NCI-H2081 treated with DMSO at 0.1 percent for 48 hours (cell line): ENCODE data around the gene ATP8A1.
"Not testable (repeated sequence)": the region's sequence is repeated elsewhere in the genome, so short reads cannot be mapped to it uniquely, and the experiment has no call there.

Experiments
- DNase-seq: peaks from one replicate; lab custom pipeline; 2025; lab: John Stamatoyannopoulos, UW

Gene ATP8A1

DNA sequence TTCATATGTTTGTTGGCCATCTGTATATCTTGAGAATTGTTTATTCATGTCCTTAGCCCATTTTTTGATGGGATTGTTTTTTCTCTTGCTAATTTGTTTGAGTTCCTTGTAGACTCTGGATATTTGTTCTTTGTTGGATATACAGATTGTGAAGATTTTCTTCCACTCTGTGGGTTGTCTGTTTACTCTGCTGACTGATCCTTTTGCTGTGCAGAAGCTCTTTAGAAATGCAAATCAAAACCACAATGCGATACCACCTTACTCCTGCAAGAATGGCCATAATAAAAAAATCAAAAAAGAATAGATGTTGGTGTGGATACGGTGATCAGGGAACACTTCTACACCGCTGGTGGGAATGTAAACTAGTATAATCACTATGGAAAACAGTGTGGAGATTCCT is 189.1 kb downstream of the ATP8A1 start:
- DNase-seq = not testable (repeated sequence)

DNA sequence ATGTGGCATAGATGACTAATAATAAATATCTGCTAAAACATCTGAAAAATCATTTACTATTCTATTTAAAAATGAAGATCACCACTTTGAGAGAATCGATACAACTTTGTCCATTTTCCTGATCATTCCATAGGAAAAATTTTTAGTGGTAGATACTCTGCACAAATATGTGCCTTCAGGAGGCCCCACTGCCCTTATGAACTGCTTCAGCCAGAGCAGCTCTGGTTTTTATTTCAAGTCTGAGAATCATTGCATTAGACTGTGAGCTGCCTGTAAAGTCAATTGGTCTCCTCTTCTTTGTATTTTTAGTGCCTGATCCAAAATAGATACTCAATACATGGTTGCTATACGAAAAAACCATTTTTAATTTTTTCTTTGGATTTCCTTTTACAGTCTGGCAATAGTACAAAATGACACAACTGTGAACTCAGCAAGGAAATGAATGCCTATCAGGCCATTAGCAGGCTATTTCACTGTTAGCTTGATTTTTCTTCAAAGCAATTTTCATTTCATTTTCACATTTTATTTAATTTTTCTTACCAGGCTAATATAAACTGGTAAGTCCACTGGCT is 190.5 kb downstream of the ATP8A1 start:
- DNase-seq = no peak

GRCh38 chr4:42464550-42465094 is 192.3 kb downstream of the ATP8A1 start:
- DNase-seq = no peak

GRCh38 chr4:42461216-42461615 is 195.7 kb downstream of the ATP8A1 start:
- DNase-seq = not testable (repeated sequence)

GRCh38 chr4:42460043-42460442 is 196.9 kb downstream of the ATP8A1 start:
- DNase-seq = no peak

GRCh38 chr4:42458657-42459056 is 198.2 kb downstream of the ATP8A1 start:
- no peak for DNase-seq

DNA sequence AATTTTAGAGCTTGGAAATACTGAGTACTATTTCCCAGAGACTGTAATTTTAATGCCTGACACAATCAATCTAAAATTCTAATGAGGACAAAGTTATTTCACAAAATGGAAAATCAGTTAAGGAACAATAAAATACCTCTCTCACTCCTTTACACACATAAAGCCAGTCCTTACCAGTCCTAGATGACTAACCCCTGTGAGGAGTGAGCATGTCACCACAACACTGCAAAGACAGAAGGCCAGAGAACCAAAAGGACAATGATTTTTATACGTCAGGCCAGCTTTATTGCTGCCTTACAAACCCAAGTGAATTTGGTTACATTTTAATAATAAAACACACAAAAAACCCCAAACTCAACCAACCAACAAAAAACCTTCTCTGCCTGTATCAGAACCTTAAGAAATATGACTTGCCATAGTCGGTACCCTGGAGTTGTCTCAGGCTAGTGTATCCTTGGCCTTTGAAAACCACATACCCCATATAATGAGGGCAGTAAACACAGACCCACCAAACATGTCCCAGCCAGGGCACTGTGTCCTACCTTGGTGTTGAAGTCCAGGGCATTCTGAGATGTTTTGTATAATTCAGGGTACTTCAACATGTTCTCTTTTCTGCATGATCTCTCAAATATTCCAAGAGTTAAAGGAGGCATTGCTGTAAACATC is 202.0 kb downstream of the ATP8A1 start:
- no peak for DNase-seq

GRCh38 chr4:42453612-42454011 is 203.3 kb downstream of the ATP8A1 start:
- DNase-seq = no peak

DNA sequence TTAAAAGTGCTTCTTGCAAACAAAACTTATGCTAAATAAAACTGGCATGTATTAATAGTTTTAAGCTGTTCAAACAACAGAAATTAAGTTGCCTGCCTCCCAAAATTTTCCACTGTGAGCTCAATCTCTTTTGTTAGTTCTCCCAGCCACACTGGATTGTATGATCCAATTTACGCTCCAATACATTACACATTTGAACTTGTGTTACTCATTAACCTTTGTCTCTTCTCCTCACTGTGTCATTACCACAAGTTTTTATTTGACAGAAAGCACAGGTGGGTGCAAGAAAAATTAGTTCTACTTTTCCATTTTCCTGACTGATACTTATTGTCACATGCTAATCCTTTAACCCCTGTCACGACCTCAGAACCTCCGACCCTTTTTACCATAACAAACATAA is 204.1 kb downstream of the ATP8A1 start:
- DNase-seq = no peak

DNA sequence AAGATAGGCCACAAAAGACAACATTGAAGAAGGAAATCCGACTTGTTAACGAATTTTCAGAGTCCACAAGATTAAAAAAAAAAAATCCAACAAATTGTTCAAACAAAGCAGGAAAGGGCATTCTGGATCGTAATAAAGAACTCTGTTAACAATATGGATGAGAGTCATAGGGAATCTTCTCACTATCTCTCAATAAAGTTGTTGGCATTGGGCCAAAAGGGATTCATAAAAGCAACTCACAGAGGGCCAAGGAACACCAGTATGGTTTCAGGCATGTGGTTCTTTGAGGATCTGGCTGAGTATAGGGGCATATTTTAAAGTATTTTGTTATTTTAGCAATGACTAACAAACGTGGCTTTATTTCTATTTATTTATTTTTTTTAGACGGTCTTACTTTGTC is 210.1 kb downstream of the ATP8A1 start:
- DNase-seq = no peak

DNA sequence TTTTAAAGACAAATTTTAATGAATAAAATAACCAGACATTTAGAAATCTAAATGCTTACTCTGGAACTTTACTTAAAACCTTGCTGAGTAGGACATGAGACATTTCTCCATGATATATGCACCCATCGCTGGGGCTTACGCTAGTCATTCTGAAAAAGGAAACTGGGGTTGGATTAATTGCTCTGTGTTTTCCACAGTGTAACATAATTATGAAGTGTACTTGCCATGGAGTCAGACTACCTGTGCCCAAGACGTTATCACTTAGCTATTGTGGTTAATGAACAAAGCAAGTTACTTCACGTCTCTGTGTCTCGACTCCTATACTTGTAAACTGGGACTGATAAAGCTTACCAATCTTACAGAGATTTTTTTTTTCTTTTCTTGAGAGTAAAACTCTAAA is 211.9 kb downstream of the ATP8A1 start:
- DNase-seq = no peak

DNA sequence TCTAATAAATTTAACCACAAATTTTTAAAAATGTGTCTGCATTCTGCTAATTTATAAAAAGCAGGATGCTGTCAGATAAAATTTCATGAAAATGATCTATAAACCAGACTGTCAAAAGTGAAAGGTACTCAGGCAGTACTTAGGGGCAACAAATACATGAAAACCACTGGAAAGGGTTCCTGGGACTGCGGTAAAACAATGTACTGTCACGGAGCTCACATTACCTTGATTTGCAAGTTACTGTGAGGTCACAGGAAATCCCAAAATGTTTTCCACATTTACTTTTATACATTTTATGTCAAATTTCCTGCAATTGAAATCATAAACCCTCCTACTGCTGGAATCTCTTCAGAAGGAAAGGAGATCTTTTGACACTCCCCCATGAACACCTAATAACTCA is 214.3 kb downstream of the ATP8A1 start:
- DNase-seq = no peak

GRCh38 chr4:42440083-42440482 is 216.8 kb downstream of the ATP8A1 start:
- DNase-seq = no peak

DNA sequence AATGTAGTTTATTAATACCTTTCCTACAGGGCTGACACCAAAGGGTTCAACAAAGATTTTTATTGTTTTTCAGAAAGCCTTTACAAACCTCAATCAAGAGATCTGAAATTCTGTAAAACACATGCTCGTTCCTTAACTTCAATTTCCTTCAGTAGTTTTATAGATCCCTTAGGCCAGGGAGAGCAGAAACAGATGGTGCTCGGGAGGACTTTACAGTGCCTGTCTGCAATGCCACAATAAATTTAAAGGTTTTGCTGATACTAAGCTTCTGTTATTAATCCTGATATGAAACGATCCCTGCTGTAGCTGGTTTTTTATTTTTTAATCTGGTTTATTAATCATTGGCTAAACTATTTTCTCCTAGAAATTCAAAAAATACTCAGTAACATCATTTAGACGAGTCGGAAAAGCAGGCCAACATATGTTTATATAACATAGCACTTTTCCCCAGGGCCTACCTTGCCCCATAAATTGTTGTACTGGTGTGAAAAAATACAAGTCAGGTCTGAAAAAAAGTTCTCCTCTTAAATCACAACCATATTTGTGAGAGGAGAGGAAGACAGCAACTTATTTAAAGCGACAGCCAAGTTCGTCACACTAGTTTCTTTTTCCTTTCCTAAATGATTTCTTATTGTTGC is 219.9 kb downstream of the ATP8A1 start:
- no peak for DNase-seq

DNA sequence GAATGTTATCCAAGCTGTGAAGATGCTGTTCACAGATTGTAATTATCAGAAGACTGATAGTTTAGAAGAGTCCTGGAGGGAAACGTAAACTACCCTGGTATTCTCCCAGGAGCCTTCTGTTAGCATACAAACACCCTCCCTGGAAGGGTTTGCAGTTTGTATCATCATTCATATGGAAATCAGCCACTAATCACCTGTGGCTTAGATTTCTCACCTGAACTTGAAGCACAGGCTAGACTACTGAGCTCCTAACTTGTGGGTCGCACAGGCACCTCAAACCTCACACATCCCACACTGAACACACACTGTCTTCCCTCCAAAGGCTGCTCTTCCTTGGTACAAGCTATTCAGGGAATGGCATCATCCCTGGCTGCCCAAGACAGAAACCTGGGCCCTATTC is 228.9 kb downstream of the ATP8A1 start:
- no peak for DNase-seq

DNA sequence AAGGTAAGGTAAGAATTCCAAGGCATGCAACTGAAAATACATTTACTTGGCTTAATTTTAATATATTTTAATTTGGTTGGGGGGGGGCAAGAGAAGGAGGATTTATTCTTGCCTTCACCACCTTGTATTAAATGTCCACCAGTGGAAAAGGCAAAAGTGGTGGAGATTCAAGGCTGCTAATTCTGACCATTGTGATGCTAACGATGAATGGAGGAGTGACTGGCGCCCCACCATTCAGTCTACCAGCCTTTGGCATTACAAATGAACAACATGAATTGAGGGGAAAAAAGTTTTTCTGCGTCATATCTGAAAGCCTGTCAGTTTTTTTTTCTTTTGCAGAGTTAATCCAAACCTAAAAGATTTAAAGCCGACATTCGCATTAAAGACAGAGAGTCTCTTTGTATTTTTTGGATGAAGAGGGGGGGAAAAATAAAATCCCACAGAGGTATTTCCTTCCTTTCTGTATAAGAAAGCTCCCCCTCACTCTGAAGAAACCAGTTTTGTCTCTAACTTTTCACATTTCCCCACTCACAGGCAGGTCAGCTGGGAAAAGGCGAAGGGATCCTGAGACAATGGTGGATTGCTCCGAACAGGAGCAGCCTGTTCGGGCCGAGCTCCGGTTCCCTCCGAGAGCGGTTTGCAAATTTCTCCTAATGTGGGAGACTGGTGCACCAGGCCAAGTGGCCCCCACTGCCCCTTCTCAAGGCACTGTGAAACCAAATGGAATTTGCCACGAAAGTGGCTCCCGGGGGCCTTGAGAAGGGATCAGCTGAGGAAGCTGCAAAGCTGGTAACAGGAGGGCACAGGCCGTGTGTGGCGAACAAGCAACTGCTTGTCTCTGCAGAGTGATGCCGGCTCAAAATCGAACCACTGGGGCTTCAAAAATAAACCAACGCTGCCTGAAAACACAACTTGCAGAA is 231.5 kb downstream of the ATP8A1 start:
- DNase-seq = no peak

GRCh38 chr4:42420140-42420539 is 236.8 kb downstream of the ATP8A1 start:
- no peak for DNase-seq

DNA sequence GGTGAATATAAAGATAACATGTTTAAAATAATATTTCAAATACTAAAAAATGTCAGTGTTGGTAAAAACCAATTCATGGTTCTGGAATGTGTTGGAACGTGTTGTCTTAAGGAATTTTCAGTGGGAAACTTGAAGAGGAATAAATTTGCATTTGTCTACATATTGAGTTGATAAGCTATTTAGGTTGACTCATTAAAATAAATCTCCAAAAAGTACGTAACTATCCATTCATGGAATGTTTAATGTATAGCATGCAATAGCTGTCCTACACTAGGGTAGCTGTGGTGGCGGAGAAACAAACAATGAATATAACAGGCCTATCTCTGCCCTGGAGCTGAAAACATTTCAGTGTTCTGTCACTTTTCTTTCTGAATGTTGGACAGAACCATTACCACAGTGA is 239.4 kb downstream of the ATP8A1 start:
- no peak for DNase-seq

GRCh38 chr4:42416017-42416416 is 240.9 kb downstream of the ATP8A1 start:
- no peak for DNase-seq

DNA sequence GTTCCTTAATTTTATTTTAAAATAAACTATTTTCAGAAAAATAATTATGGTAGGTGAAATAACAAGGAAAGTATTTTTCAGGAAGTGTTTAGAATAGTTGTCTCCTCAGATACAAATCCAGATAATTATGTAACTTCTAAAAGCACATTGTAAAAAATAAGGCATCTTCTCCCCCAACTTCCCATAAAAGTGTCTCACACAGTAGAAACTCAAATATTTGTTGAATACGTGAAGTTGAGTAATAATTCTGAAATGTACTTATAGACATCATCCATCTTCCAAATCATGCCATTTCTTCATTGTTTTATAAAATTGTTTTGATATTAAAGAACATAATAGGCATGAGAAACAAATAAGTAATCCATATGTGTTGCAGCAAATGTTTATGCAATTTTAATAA is 241.6 kb downstream of the ATP8A1 start:
- no peak for DNase-seq

DNA sequence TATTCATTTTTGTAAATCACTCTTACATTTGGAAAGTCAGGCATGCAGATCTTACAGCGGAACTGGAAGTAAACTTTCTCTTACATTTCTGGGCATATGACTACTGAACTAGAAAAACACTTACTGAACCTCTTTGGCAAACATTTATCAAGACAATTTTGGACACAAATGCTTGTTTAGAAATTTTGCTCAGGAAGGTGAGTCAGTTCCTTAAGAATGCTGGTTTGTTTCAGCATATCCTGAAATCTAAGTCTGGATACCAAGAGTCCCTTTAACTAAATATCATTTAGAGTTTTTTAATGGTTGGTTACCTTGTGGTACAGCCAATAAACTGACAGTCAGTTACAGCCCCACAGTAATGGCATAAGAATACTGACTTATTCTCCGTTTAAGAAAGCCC is 244.7 kb downstream of the ATP8A1 start:
- no peak for DNase-seq

GRCh38 chr4:42411803-42412202 is 245.1 kb downstream of the ATP8A1 start:
- no peak for DNase-seq
